Lower leg skin (tissue), 3 donors: ENCODE data around the gene CCDC182.

Experiments
- POLR2A ChIP-seq, 2 donors: fragments of 450-650 bp; IDR thresholded peaks; one replicate each; pipeline ENCODE4 v1.6.1; 2016 to 2017; ENCODE audit warnings: antibody characterized with exemption in 2 of 2, mild to moderate bottlenecking in 1 of 2, moderate library complexity in 1 of 2
- TF ChIP-seq, protein P1 (sequence below), 3 donors: fragments of 450-650 bp; IDR thresholded peaks; one replicate each; pipeline ENCODE4 v1.5.1; 2016; ENCODE audit warnings: antibody characterized with exemption in 3 of 3, mild to moderate bottlenecking in 3 of 3, moderate library complexity in 2 of 3

DNA sequence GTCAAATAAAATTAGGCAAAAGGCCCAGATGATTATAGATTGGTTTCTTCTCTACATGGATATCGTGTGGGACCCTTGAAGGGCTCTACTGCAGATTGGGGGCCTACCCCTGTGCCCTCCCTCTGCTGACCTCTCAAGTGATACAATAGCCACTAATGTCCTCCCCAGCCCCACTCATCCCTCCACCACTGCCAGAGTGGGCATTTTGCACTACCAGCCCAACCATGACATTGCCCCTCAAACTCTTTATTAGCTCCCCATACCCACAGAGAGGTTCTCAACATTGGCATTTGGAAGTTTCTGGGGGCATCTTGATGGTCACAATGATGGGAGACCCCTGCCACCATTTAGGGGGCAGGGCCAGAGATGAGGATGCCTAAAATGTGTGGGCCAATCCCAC, 41.8 kb downstream of the CCDC182 start:
- TF ChIP-seq, protein P1, sequence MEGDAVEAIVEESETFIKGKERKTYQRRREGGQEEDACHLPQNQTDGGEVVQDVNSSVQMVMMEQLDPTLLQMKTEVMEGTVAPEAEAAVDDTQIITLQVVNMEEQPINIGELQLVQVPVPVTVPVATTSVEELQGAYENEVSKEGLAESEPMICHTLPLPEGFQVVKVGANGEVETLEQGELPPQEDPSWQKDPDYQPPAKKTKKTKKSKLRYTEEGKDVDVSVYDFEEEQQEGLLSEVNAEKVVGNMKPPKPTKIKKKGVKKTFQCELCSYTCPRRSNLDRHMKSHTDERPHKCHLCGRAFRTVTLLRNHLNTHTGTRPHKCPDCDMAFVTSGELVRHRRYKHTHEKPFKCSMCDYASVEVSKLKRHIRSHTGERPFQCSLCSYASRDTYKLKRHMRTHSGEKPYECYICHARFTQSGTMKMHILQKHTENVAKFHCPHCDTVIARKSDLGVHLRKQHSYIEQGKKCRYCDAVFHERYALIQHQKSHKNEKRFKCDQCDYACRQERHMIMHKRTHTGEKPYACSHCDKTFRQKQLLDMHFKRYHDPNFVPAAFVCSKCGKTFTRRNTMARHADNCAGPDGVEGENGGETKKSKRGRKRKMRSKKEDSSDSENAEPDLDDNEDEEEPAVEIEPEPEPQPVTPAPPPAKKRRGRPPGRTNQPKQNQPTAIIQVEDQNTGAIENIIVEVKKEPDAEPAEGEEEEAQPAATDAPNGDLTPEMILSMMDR (IDR thresholded peaks at IDR 0.05) = no peak
- no peak for TF ChIP-seq POLR2A (IDR thresholded peaks at IDR 0.05)
